ENCODE results near the gene LRRC8B.

DNA sequence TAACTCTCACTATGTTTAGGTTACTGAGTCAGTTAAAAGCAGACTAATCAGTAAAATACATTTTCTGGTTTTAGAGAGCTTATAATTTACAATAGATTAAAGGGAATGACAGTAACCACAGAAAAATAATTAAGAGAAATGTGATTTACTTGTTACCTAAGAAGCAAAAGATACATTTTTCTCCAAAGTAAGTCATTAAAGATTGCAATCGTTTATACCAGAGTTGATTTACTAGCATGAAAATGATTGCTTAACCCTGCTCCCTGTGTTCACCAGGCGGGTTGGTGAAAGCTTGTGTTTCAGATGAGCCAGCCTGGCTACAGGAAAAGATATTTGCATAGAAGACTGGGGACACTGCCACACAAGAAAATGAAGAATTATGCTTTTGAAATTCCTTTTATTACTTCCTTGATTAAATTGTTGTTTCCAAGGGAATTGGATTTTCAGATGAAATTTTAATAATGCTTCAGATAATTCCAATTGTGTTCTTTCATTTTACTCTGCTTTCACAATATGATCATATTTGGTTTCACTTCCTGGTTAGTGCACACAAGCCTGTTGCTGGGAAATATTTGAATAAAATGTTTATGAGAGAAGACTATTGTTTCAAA, 27.9 kb downstream of the LRRC8B start:
- TF ChIP-seq, protein P1, sequence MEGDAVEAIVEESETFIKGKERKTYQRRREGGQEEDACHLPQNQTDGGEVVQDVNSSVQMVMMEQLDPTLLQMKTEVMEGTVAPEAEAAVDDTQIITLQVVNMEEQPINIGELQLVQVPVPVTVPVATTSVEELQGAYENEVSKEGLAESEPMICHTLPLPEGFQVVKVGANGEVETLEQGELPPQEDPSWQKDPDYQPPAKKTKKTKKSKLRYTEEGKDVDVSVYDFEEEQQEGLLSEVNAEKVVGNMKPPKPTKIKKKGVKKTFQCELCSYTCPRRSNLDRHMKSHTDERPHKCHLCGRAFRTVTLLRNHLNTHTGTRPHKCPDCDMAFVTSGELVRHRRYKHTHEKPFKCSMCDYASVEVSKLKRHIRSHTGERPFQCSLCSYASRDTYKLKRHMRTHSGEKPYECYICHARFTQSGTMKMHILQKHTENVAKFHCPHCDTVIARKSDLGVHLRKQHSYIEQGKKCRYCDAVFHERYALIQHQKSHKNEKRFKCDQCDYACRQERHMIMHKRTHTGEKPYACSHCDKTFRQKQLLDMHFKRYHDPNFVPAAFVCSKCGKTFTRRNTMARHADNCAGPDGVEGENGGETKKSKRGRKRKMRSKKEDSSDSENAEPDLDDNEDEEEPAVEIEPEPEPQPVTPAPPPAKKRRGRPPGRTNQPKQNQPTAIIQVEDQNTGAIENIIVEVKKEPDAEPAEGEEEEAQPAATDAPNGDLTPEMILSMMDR (IDR thresholded peaks at IDR 0.05): no peak
- TF ChIP-seq POLR2A (IDR thresholded peaks at IDR 0.05): no peak

Data from testis (tissue), 2 donors.